HCT116 (cell line): Measurements from ENCODE around the gene KRT14. TPM values are rescaled to one million over a fixed set of nuclear protein-coding genes. Genes with fewer than 3 reads are reported as not detected.

ENCODE experiments used
- ATAC-seq: fragments of 200-7000 bp; cut with Tn5 transposase; 2 replicates; pipeline ENCODE4 v1.9.1; 2020; ENCODE audit warnings: mild to moderate bottlenecking, moderate library complexity
- BruUV-seq: library from RNA; stranded (reverse); fragments of 400-500 nt; replicated peaks from 2 replicates; lab custom pipeline; 2021; lab: Mats Ljungman, UMichigan
- CTCF ChIA-PET: fragments of 300-600 bp; sonication (Branson Sonifier 250); formaldehyde crosslinking; loops from one replicate; lab custom pipeline; 2021; ENCODE audit warnings: antibody characterized with exemption; lab: Charles Lee
- POLR2A ChIA-PET: fragments of 300-600, 350-600 bp; sonication (Branson Sonifier 250); formaldehyde crosslinking; loops from one replicate; lab custom pipeline; 2021; ENCODE audit warnings: antibody characterized with exemption; lab: Charles Lee
- RAD21 ChIA-PET, 2 experiments: fragments of 300-600 bp; sonication (Branson Sonifier 250); formaldehyde crosslinking; loops; one replicate each; lab custom pipeline; 2023; ENCODE audit warnings: low total read pairs in 2 of 2; ENCODE audit not compliant: uncharacterized antibody in 2 of 2, unreplicated experiment in 2 of 2, low non-redundant PET in 1 of 2; lab: Charles Lee
- DNase-seq: peaks from one replicate; pipeline ENCODE4 v3.0.0-alpha.2; 2010; ENCODE audit warnings: low read depth, low spot score
- H2AFZ ChIP-seq: fragments of 200-600 bp; shearing (Covaris generic), sonication (generic); 2 replicates; pipeline ENCODE4 v1.6.1; 2017; ENCODE audit warnings: low read depth, mixed run types, mixed read lengths, antibody characterized with exemption, low read length; ENCODE audit not compliant: poor library complexity, severe bottlenecking
- H3K27ac ChIP-seq: 2 replicates; pipeline ENCODE4 v1.5.1; 2012; ENCODE audit warnings: low read depth, low read length
- H3K27me3 ChIP-seq: fragments of 200-600 bp; sonication (generic); 2 replicates; pipeline ENCODE4 v1.6.1; 2016; ENCODE audit warnings: mixed run types, low read length, mixed read lengths; ENCODE audit not compliant: insufficient read depth
- H3K36me3 ChIP-seq, 2 experiments: fragments of 200-500 bp in 1 of 2; fragments of 200-600 bp in 1 of 2; sonication (Bioruptor generic) in 1 of 2; sonication (generic) in 1 of 2; 2 replicates each; pipeline versions ENCODE4 v1.5.1 to v1.6.1; 2014 to 2016; ENCODE audit warnings: low read length in 2 of 2, inconsistent platforms in 1 of 2, mixed read lengths in 1 of 2, mixed run types in 1 of 2; ENCODE audit not compliant: insufficient read depth in 2 of 2, control insufficient read depth in 1 of 2
- H3K4me1 ChIP-seq, 2 experiments: fragments of 200-600 bp in 1 of 2; sonication (generic) in 1 of 2; 2 replicates each; pipeline versions ENCODE4 v1.5.1 to v1.6.1; 2012 to 2017; ENCODE audit warnings: low read length in 2 of 2, inconsistent platforms in 1 of 2, mild to moderate bottlenecking in 1 of 2, mixed read lengths in 1 of 2, mixed run types in 1 of 2, moderate library complexity in 1 of 2; ENCODE audit not compliant: insufficient read depth in 2 of 2, control insufficient read depth in 1 of 2
- H3K4me2 ChIP-seq: fragments of 200-600 bp; sonication (generic); 2 replicates; pipeline ENCODE4 v1.6.1; 2017; ENCODE audit warnings: mixed run types, low read length, mixed read lengths
- H3K4me3 ChIP-seq, 2 experiments: fragments of 200-600 bp in 1 of 2; sonication (generic) in 1 of 2; replicated peaks in 1 of 2; 2 replicates each; pipeline ENCODE4 v1.5.1; 2011 to 2016; ENCODE audit warnings: low read length in 2 of 2, control low read depth in 1 of 2, low read depth in 1 of 2, mild to moderate bottlenecking in 1 of 2, mixed read lengths in 1 of 2, mixed run types in 1 of 2
- H3K79me2 ChIP-seq: fragments of 200-600 bp; sonication (generic); 2 replicates; pipeline ENCODE4 v1.6.1; 2017; ENCODE audit warnings: mild to moderate bottlenecking, mixed run types, low read length, moderate library complexity, mixed read lengths; ENCODE audit not compliant: insufficient read depth
- H3K9ac ChIP-seq: fragments of 200-600 bp; sonication (generic); 2 replicates; pipeline ENCODE4 v1.6.1; 2016; ENCODE audit warnings: low read length, mixed read lengths
- H3K9me2 ChIP-seq: fragments of 200-600 bp; sonication (generic), shearing (Covaris generic); 2 replicates; pipeline ENCODE4 v1.6.1; 2017; ENCODE audit warnings: mixed run types, mild to moderate bottlenecking, moderate library complexity; ENCODE audit not compliant: insufficient read depth
- H3K9me3 ChIP-seq, 2 experiments: fragments of 200-500 bp in 1 of 2; fragments of 200-600 bp in 1 of 2; sonication (Bioruptor generic) in 1 of 2; sonication (generic) in 1 of 2; 2 replicates each; pipeline ENCODE4 v1.6.1; 2014 to 2017; ENCODE audit warnings: low read length in 2 of 2, mixed read lengths in 2 of 2, inconsistent platforms in 1 of 2, low read depth in 1 of 2, mild to moderate bottlenecking in 1 of 2, mixed run types in 1 of 2, moderate library complexity in 1 of 2; ENCODE audit not compliant: control insufficient read depth in 1 of 2, insufficient read depth in 1 of 2
- H4K20me1 ChIP-seq: fragments of 200-600 bp; sonication (generic), shearing (Covaris generic); 2 replicates; pipeline ENCODE4 v1.6.1; 2017; ENCODE audit warnings: mixed run types, mild to moderate bottlenecking, moderate library complexity; ENCODE audit not compliant: insufficient read depth
- ATF3 ChIP-seq: IDR thresholded peaks from 2 replicates; pipeline ENCODE4 v1.6.1; 2012
- CBX3 ChIP-seq: IDR thresholded peaks from 2 replicates; pipeline ENCODE4 v1.6.1; 2012; ENCODE audit warnings: low read depth
- EGR1 ChIP-seq: IDR thresholded peaks from 2 replicates; pipeline ENCODE4 v1.6.1; 2012; ENCODE audit warnings: low read depth
- EZH2 ChIP-seq: fragments of 200-600 bp; sonication (generic); IDR thresholded peaks from 2 replicates; pipeline ENCODE4 v1.6.1; 2017; ENCODE audit warnings: antibody characterized with exemption, mixed run types
- FOSL1 ChIP-seq: IDR thresholded peaks from 2 replicates; pipeline ENCODE4 v1.6.1; 2012; ENCODE audit warnings: low read depth
- POLR2AphosphoS5 ChIP-seq: IDR thresholded peaks from 2 replicates; pipeline ENCODE4 v1.6.1; 2011; ENCODE audit warnings: mild to moderate bottlenecking, low read depth, low read length, moderate library complexity
- RAD21 ChIP-seq: IDR thresholded peaks from 2 replicates; pipeline ENCODE4 v1.6.1; 2012; ENCODE audit warnings: low read depth, mild to moderate bottlenecking
- SIN3A ChIP-seq: IDR thresholded peaks from 2 replicates; pipeline ENCODE4 v1.6.1; 2012; ENCODE audit warnings: low read depth
- SP1 ChIP-seq: IDR thresholded peaks from 2 replicates; pipeline ENCODE4 v1.6.1; 2012; ENCODE audit warnings: low read depth
- TCF7L2 ChIP-seq: IDR thresholded peaks from 2 replicates; pipeline ENCODE4 v1.7.0; 2011; ENCODE audit warnings: borderline replicate concordance, inconsistent platforms; ENCODE audit not compliant: insufficient read depth, insufficient read length; ENCODE audit errors: extremely low read depth
- ZBTB33 ChIP-seq: IDR thresholded peaks from 2 replicates; pipeline ENCODE4 v1.6.1; 2011; ENCODE audit warnings: mild to moderate bottlenecking, low read length, moderate library complexity; ENCODE audit not compliant: insufficient replicate concordance; ENCODE audit errors: extremely low read depth
- ZFX ChIP-seq: fragments of 450-650 bp; IDR thresholded peaks from 2 replicates; pipeline ENCODE4 v1.6.1; 2017
- intact Hi-C: fragments of 100-400 bp; cut with micrococcal nuclease; formaldehyde crosslinking; loops from 2 replicates; pipeline ENCODE4 v1.10.0; 2022
- total RNA-seq: library from RNA; stranded (reverse); gene quantifications from one replicate; pipeline ENCODE4 v1.2.1, GENCODE V29; 2021; ENCODE audit not compliant: unreplicated experiment
- TF ChIP-seq, protein P1 (sequence below): IDR thresholded peaks from 2 replicates; pipeline ENCODE4 v1.6.1; 2012
- TF ChIP-seq, protein P2 (sequence below), 3 experiments: fragments of 200-600 bp in 1 of 3; sonication (generic) in 1 of 3; IDR thresholded peaks in 2 of 3; conservative IDR thresholded peaks in 1 of 3; 2 replicates each; pipeline ENCODE4 v1.5.1; 2012 to 2017; ENCODE audit warnings: low read depth in 2 of 3, low read length in 2 of 3, antibody characterized with exemption in 1 of 3, borderline replicate concordance in 1 of 3, control low read depth in 1 of 3, mild to moderate bottlenecking in 1 of 3, mixed read lengths in 1 of 3, mixed run types in 1 of 3, moderate library complexity in 1 of 3; ENCODE audit not compliant: insufficient read depth in 1 of 3

Gene KRT14
- total RNA-seq, 1 experiment from 2014 or later, result not detected

DNA sequence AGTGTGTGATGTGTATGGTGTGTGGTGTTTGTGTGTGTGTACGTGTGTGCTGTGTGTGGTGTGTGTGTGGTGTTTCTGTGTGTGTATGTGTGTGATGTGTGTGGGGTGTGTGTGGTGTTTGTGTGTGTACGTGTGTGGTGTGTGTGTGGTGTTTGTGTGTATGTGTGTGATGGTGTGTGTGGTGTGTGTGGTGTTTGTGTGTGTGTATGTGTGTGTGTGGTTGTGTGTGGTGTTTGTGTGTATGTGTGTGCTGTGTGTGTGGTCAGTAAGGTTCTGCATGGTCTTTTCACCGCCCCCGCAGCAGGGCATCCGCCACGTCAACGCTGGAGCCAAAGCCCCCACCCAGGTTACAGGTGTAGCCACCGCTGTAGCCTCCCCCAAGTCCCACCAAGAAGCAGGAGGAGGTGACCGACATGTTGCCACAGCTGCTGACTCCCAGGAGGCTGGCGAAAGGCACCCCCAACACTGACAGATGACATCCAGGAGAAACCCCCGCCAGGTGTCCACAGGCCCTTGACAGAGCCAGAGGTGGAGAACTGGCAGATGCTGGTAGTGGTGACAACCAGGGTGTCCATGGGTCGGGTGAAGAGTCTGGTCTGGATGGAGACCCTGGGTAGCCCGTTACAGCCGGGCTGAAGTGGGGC is 47.0 kb upstream of the KRT14 start:
- DNase-seq, result no peak
- POLR2A ChIA-PET, result no interaction called here
- H3K9ac ChIP-seq, result no peak overlapping the region
- H3K9me3 ChIP-seq, result no peaks in the 10 kb centered on the region
- TF ChIP-seq RAD21 (no peak), EZH2 (no peak), TCF7L2 (no peak), EGR1 (no peak), FOSL1 (no peak), CBX3 (no peak), ATF3 (no peak), SIN3A (no peak), POLR2AphosphoS5 (no peak), ZFX (no peak), ZBTB33 (no peak), SP1 (no peak)
- TF ChIP-seq, protein P1, sequence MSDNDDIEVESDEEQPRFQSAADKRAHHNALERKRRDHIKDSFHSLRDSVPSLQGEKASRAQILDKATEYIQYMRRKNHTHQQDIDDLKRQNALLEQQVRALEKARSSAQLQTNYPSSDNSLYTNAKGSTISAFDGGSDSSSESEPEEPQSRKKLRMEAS, result no peak
- TF ChIP-seq, protein P2, sequence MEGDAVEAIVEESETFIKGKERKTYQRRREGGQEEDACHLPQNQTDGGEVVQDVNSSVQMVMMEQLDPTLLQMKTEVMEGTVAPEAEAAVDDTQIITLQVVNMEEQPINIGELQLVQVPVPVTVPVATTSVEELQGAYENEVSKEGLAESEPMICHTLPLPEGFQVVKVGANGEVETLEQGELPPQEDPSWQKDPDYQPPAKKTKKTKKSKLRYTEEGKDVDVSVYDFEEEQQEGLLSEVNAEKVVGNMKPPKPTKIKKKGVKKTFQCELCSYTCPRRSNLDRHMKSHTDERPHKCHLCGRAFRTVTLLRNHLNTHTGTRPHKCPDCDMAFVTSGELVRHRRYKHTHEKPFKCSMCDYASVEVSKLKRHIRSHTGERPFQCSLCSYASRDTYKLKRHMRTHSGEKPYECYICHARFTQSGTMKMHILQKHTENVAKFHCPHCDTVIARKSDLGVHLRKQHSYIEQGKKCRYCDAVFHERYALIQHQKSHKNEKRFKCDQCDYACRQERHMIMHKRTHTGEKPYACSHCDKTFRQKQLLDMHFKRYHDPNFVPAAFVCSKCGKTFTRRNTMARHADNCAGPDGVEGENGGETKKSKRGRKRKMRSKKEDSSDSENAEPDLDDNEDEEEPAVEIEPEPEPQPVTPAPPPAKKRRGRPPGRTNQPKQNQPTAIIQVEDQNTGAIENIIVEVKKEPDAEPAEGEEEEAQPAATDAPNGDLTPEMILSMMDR (IDR thresholded peaks at IDR 0.05 in 2 of 3, conservative IDR thresholded peaks at IDR 0.05 in 1 of 3; ENCODE audit: borderline replicate concordance in 1 of 3, insufficient read depth in 1 of 3, low read depth in 2 of 3, low read length in 2 of 3), result no peak
- TF ChIP-seq, all 23 proteins: peak for 0
- RAD21 ChIA-PET, result no interaction called here
- Histone ChIP-seq H3K79me2 (no peaks in the 10 kb centered on the region), H3K36me3 (no peaks in the 10 kb centered on the region), H2AFZ (no peak overlapping the region), H3K9me2 (no peaks in the 10 kb centered on the region), H3K4me2 (no peak overlapping the region), H3K27ac (no peak overlapping the region), H3K4me1 (no peaks in the 10 kb centered on the region), H3K4me3 (no peak overlapping the region), H3K27me3 (no peaks in the 10 kb centered on the region), H4K20me1 (no peaks in the 10 kb centered on the region)
- intact Hi-C loops, result no loop called here
- no TSS peak for BruUV-seq
- CTCF ChIA-PET, result no interaction called here
- ATAC-seq, result no peak
